Measurements from ENCODE around the gene STPG1. TPM values are rescaled to one million over a fixed set of nuclear protein-coding genes. Genes with fewer than 3 reads are reported as not detected.

The STPG1 gene
- total RNA-seq, 3 donors from 2014 or later = 3.6 to 6.9 (median 4.6) TPM

DNA sequence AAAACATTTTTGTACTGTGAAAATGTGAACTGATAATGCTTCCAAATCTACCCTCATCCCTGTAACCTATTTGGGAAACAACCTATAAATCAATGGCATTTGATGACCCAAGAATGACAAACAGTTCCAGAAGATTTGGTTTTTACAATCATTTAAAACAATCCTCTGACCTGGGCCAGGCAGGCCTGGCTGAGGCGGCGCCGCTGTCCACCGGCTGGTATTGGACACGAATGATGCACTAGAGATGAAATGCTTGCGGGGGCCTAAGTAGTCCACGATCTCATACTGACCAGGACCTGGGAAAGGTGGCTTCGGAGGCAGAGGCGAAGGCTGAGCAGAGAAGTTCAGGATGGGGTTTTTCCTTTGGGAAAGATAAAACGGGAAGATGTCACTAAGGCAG is 52.9 kb downstream of the STPG1 start:
- no peak overlapping the region for H3K4me3 ChIP-seq
- no peaks in the 10 kb centered on the region for H3K4me1 ChIP-seq
- H3K27ac ChIP-seq = no peak overlapping the region
- no peaks in the 10 kb centered on the region for H3K36me3 ChIP-seq
- H3K27me3 ChIP-seq = no peaks in the 10 kb centered on the region
- TF ChIP-seq CTCF (IDR thresholded peaks at IDR 0.05) = no peak
- TF ChIP-seq POLR2AphosphoS5 (IDR thresholded peaks at IDR 0.05) = no peak
- no peak for TF ChIP-seq POLR2A (IDR thresholded peaks at IDR 0.05)
- DNase-seq (ENCODE audit: low spot score in 2 of 2) = no peak
- H3K9me3 ChIP-seq = no peaks in the 10 kb centered on the region
- intact Hi-C loops (cut with DNase I; ENCODE audit: low total_unique reads) = no loop called here

DNA sequence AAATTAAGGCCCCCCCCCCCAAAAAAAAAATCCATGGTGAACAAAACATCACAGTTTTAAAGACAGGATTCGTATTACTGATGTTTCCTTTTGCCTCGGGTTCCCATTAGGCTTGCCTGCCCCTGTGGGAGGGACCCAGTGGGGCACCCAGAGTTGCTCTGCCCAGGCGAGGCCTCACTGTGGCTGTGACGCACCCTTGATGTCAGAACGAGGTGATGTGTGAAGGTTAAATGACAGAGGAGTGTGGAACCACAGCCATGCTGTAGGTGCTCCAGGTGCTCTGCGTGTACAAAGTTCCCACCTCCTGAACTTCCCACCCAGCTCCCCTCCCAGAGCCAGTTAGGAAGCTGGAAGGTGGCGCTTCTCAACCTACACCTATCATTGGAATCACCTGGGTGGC is 56.5 kb downstream of the STPG1 start:
- Histone ChIP-seq H3K4me1 (no peaks in the 10 kb centered on the region), H3K27ac (no peak overlapping the region), H3K9me3 (no peaks in the 10 kb centered on the region), H3K36me3 (no peaks in the 10 kb centered on the region), H3K4me3 (no peak overlapping the region), H3K27me3 (no peaks in the 10 kb centered on the region)
- intact Hi-C loops (cut with DNase I; ENCODE audit: low total_unique reads) = no loop called here
- no peak for TF ChIP-seq CTCF (IDR thresholded peaks at IDR 0.05)
- TF ChIP-seq POLR2AphosphoS5 (IDR thresholded peaks at IDR 0.05) = no peak
- no peak for DNase-seq (ENCODE audit: low spot score in 2 of 2)

GRCh38 chr1:24355466-24355865 is 58.1 kb downstream of the STPG1 start:
- intact Hi-C loops (cut with DNase I; ENCODE audit: low total_unique reads) = no loop called here
- no peaks in the 10 kb centered on the region for H3K9me3 ChIP-seq

DNA sequence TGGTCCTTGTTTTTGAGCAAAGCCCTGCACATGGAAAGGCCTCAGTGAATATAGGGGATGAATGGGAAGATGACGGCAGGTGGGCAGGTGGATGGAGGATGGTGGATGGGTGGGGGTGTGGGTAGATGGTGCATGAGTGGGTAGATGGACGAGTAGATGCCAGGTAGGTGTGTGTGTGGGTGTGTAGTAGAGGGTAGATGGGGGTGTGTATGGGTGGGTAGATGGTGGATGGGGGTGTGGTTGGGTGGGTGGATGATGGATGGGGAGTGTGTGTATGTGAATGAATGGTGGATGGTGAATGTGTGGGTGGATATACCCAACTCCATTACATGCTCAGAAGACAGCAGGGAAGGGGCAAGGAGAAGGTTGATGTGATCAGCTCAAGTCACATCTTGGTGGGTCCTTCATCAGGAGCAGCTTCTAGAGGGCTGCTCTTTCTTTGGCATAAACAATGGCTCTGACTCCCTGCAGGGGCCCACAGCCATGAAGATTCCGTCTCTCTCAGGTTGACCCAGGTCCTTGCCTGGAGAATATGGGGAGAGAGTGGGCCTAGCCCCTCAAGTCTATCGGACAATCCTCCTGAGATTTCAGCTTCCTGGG is 60.2 kb downstream of the STPG1 start:
- Histone ChIP-seq H3K9me3 (no peaks in the 10 kb centered on the region), H3K4me1 (no peaks in the 10 kb centered on the region), H3K4me3 (no peak overlapping the region), H3K27me3 (no peaks in the 10 kb centered on the region), H3K27ac (no peak overlapping the region), H3K36me3 (no peaks in the 10 kb centered on the region)
- no peak for DNase-seq (ENCODE audit: low spot score in 2 of 2)
- no peak for TF ChIP-seq POLR2AphosphoS5 (IDR thresholded peaks at IDR 0.05)
- no peak for TF ChIP-seq POLR2A (IDR thresholded peaks at IDR 0.05)
- TF ChIP-seq CTCF (IDR thresholded peaks at IDR 0.05) = no peak
- intact Hi-C loops (cut with DNase I; ENCODE audit: low total_unique reads) = no loop called here

More at GRCh38 chr1:24355466-24355865, 58.1 kb downstream of the STPG1 start:
- no peak for DNase-seq (ENCODE audit: low spot score in 2 of 2)
- Histone ChIP-seq H3K36me3 (no peaks in the 10 kb centered on the region), H3K4me1 (no peaks in the 10 kb centered on the region), H3K27me3 (no peaks in the 10 kb centered on the region), H3K4me3 (no peak overlapping the region), H3K27ac (no peak overlapping the region)
- TF ChIP-seq CTCF (IDR thresholded peaks at IDR 0.05) = no peak
- no peak for TF ChIP-seq POLR2AphosphoS5 (IDR thresholded peaks at IDR 0.05)

DNA sequence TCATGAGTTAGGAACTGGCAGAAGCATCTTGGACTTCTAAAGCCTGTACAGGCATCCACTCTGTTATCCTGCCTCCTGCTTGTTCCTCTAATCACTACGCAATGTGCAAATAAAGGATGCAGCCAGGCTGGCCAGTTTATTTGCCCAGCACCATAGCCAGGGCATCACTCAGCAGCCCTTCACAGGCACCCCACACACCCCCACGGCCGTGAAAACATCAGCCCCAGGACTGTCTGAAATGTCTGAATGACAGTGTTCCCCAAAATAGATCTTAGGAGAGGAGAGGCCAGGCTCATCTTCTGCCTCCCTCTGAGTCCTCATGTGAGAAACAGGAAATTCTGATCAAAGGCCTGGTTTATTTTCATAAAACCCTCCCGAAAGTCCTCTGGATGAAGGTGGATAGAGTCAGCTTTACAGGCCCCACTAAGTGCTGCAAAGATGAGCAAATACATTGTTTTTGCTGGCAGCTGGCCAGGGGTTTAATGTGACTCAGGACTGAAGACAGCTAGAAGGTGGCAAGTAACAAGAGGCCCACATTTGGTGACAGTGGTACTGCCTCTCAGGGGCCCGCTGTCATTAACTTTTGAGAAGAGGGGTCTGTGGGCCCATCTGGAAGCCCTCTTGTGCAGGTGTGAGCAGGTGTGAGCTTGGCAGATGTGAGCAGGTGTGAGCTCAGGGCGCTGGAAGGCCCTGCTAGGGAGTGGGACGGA is 61.5 kb downstream of the STPG1 start:
- H3K4me3 ChIP-seq = no peak overlapping the region
- TF ChIP-seq CTCF (IDR thresholded peaks at IDR 0.05) (no peak), POLR2AphosphoS5 (IDR thresholded peaks at IDR 0.05) (no peak), POLR2A (IDR thresholded peaks at IDR 0.05) (no peak)
- H3K27me3 ChIP-seq = no peaks in the 10 kb centered on the region
- H3K9me3 ChIP-seq = no peaks in the 10 kb centered on the region
- no peaks in the 10 kb centered on the region for H3K36me3 ChIP-seq
- DNase-seq (ENCODE audit: low spot score in 2 of 2) = no peak
- intact Hi-C loops (cut with DNase I; ENCODE audit: low total_unique reads) = no loop called here
- H3K4me1 ChIP-seq = no peaks in the 10 kb centered on the region
- no peak overlapping the region for H3K27ac ChIP-seq

Measured in breast epithelium (tissue), 4 donors.